Stomach (tissue), 4 donors: ENCODE measurements around the gene CCDC186.

ENCODE experiments used
- EP300 ChIP-seq: sonication (generic); formaldehyde crosslinking; IDR thresholded peaks from one replicate; pipeline ENCODE4 v1.6.1; 2017; ENCODE audit warnings: antibody characterized with exemption
- POLR2A ChIP-seq, 4 donors: fragments of 450-650 bp; IDR thresholded peaks; one replicate each; pipeline ENCODE4 v1.6.1; 2016; ENCODE audit warnings: antibody characterized with exemption in 4 of 4, control low read depth in 2 of 4, mild to moderate bottlenecking in 1 of 4, moderate library complexity in 1 of 4
- POLR2AphosphoS5 ChIP-seq, 3 donors: sonication (generic); formaldehyde crosslinking; IDR thresholded peaks; one replicate each; pipeline ENCODE4 v1.6.1; 2016; ENCODE audit warnings: antibody characterized with exemption in 3 of 3
- TF ChIP-seq, protein P1 (sequence below), 7 experiments: fragments of 450-650 bp in 4 of 7; fragments of 200-600 bp in 3 of 7; sonication (generic) in 3 of 7; IDR thresholded peaks; one replicate each; pipeline ENCODE4 v1.5.1; 2016 to 2019; ENCODE audit warnings: antibody characterized with exemption in 7 of 7, control low read depth in 2 of 7, mild to moderate bottlenecking in 1 of 7

DNA sequence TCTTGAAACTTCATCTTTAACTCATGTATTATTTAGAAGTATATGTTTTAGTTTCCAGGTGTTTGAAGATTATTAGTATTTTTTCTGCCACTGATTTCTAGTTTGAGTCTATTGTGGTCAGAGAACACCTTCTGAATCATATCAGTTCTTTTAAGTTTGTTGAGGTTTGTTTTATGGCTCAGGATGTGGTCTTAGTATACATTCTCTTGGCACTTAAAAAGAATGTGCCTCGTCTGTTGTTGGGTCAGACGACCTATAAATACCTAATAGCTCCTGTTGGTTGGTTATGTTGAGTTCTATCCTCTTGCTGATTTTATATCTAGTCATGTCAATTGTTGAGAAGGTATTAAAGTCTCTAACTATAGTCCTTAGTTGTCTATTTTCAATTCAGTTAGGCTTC lies 21.1 kb upstream of the CCDC186 start:
- TF ChIP-seq, protein P1, sequence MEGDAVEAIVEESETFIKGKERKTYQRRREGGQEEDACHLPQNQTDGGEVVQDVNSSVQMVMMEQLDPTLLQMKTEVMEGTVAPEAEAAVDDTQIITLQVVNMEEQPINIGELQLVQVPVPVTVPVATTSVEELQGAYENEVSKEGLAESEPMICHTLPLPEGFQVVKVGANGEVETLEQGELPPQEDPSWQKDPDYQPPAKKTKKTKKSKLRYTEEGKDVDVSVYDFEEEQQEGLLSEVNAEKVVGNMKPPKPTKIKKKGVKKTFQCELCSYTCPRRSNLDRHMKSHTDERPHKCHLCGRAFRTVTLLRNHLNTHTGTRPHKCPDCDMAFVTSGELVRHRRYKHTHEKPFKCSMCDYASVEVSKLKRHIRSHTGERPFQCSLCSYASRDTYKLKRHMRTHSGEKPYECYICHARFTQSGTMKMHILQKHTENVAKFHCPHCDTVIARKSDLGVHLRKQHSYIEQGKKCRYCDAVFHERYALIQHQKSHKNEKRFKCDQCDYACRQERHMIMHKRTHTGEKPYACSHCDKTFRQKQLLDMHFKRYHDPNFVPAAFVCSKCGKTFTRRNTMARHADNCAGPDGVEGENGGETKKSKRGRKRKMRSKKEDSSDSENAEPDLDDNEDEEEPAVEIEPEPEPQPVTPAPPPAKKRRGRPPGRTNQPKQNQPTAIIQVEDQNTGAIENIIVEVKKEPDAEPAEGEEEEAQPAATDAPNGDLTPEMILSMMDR (IDR thresholded peaks at IDR 0.05) = no peak
- TF ChIP-seq POLR2A (IDR thresholded peaks at IDR 0.05) = no peak
- no peak for TF ChIP-seq EP300
- no peak for TF ChIP-seq POLR2AphosphoS5 (IDR thresholded peaks at IDR 0.05)
